Mesothelial cell of epicardium (in vitro differentiated cells): ENCODE data around the gene SLC7A5. TPM values are rescaled to one million over a fixed set of nuclear protein-coding genes. Genes with fewer than 3 reads are reported as not detected.
"Not testable (repeated sequence)": the region's sequence is repeated elsewhere in the genome, so short reads cannot be mapped to it uniquely, and the experiment has no call there.

Experiments used
- DNase-seq, 2 experiments: peaks; one replicate each; pipeline ENCODE4 v3.0.0; 2021; ENCODE audit warnings: low spot score in 2 of 2; ENCODE audit not compliant: unreplicated experiment in 2 of 2
- H3K27ac Mint-ChIP-seq: 2 replicates; pipeline ENCODE4 v1.8.0; 2021; ENCODE audit warnings: mixed read lengths
- H3K27me3 Mint-ChIP-seq: 2 replicates; pipeline ENCODE4 v1.8.0; 2021; ENCODE audit warnings: low read depth, mixed read lengths
- H3K36me3 Mint-ChIP-seq: 2 replicates; pipeline ENCODE4 v1.8.0; 2021; ENCODE audit warnings: mixed read lengths
- H3K4me1 Mint-ChIP-seq: 2 replicates; pipeline ENCODE4 v1.8.0; 2021; ENCODE audit warnings: mixed read lengths
- H3K4me3 Mint-ChIP-seq: 2 replicates; pipeline ENCODE4 v1.8.0; 2021; ENCODE audit warnings: mild to moderate bottlenecking, moderate library complexity, mixed read lengths
- H3K9me3 Mint-ChIP-seq: 2 replicates; pipeline ENCODE4 v1.8.0; 2021; ENCODE audit warnings: mixed read lengths
- total RNA-seq: library from RNA; stranded (reverse); gene quantifications from 3 replicates; pipeline ENCODE4 v1.2.1, GENCODE V29; 2021
- TF ChIP-seq, protein P1 (sequence below): fragments of 200-600 bp; sonication (generic); IDR thresholded peaks from one replicate; pipeline ENCODE4 v1.5.0; 2021; ENCODE audit warnings: antibody characterized with exemption; ENCODE audit not compliant: unreplicated experiment

SLC7A5 gene
- total RNA-seq, 1 donor from 2014 or later: 70.0 TPM

- H3K27me3 Mint-ChIP-seq, H3K4me3 Mint-ChIP-seq, H3K4me1 Mint-ChIP-seq, H3K9me3 Mint-ChIP-seq, H3K36me3 Mint-ChIP-seq, H3K27ac Mint-ChIP-seq: not testable (repeated sequence)
- TF ChIP-seq, protein P1, sequence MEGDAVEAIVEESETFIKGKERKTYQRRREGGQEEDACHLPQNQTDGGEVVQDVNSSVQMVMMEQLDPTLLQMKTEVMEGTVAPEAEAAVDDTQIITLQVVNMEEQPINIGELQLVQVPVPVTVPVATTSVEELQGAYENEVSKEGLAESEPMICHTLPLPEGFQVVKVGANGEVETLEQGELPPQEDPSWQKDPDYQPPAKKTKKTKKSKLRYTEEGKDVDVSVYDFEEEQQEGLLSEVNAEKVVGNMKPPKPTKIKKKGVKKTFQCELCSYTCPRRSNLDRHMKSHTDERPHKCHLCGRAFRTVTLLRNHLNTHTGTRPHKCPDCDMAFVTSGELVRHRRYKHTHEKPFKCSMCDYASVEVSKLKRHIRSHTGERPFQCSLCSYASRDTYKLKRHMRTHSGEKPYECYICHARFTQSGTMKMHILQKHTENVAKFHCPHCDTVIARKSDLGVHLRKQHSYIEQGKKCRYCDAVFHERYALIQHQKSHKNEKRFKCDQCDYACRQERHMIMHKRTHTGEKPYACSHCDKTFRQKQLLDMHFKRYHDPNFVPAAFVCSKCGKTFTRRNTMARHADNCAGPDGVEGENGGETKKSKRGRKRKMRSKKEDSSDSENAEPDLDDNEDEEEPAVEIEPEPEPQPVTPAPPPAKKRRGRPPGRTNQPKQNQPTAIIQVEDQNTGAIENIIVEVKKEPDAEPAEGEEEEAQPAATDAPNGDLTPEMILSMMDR: peak; percentile 96
- DNase-seq: peak; percentile 54 to 93
Measured at GRCh38 chr16:87909203-87909935, 40.1 kb upstream of the SLC7A5 start.

- H3K4me3 Mint-ChIP-seq, H3K27me3 Mint-ChIP-seq, H3K27ac Mint-ChIP-seq, H3K9me3 Mint-ChIP-seq, H3K4me1 Mint-ChIP-seq, H3K36me3 Mint-ChIP-seq, DNase-seq: not testable (repeated sequence)
Measured at GRCh38 chr16:87908101-87908500, 38.8 kb upstream of the SLC7A5 start.

- H3K27me3 Mint-ChIP-seq, H3K4me3 Mint-ChIP-seq, H3K9me3 Mint-ChIP-seq, H3K36me3 Mint-ChIP-seq, H3K4me1 Mint-ChIP-seq, H3K27ac Mint-ChIP-seq, DNase-seq: not testable (repeated sequence)
Measured at GRCh38 chr16:87905521-87905920, 36.2 kb upstream of the SLC7A5 start.

- not testable (repeated sequence) for H3K27me3 Mint-ChIP-seq, H3K4me1 Mint-ChIP-seq, H3K27ac Mint-ChIP-seq, H3K9me3 Mint-ChIP-seq, H3K4me3 Mint-ChIP-seq, H3K36me3 Mint-ChIP-seq, DNase-seq
Measured at GRCh38 chr16:87904963-87905362, 35.7 kb upstream of the SLC7A5 start.

- H3K4me1 Mint-ChIP-seq: not testable (repeated sequence)
Measured at GRCh38 chr16:87900489-87900888, 31.2 kb upstream of the SLC7A5 start.

DNA sequence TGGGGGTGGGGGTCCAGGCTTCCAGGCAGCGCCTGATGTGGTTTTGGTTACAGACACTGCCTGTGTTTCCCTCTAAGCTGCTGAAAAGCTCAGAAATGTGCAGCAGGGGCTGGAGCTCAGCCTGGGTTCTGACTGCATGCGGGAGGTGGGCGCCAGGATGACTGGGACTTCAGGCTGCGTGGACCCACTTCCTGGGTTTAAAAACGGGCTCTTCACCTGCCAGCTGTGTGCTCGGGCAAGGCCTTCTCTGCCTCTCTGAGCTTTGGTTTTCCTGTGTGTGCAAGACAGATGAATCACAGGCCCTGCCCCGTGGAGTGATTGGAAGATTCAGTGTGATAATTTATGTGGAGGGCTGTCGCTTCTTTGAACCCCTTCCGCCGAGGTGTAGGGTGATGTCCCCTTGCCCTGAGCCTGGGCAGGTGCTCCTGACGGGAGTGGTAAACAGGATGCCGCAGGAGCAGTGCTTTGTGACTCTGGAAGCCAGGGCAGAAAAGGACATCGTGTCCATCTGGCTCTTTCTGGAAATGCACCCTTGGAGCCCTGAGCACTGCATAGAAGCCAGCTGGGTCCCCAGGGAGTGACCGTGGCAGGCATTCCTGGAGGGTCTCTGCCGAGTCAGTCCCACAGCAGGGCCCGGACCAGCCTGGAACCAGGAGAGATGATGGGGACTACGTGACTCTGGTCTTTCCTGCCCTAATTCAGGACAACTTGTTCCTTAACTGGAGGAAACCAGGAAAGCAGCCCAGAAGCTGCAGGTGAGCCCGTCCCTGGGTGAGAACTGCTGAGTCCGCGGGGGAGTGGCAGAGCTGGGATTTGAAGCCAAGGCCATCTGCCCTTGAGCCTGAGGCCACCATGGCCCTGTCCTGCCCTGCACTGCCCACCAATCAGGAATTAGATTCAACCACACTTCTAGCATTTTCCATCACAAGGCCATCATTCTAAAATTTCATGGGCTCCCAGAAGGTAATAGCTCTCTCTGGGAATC, 28.5 kb upstream of the SLC7A5 start:
- Mint-ChIP-seq H3K27ac (no peak overlapping the region), H3K4me3 (no peak overlapping the region)

More at GRCh38 chr16:87900489-87900888, 31.2 kb upstream of the SLC7A5 start:
- H3K27me3 Mint-ChIP-seq, H3K4me3 Mint-ChIP-seq, DNase-seq, H3K36me3 Mint-ChIP-seq, H3K27ac Mint-ChIP-seq, H3K9me3 Mint-ChIP-seq: not testable (repeated sequence)

DNA sequence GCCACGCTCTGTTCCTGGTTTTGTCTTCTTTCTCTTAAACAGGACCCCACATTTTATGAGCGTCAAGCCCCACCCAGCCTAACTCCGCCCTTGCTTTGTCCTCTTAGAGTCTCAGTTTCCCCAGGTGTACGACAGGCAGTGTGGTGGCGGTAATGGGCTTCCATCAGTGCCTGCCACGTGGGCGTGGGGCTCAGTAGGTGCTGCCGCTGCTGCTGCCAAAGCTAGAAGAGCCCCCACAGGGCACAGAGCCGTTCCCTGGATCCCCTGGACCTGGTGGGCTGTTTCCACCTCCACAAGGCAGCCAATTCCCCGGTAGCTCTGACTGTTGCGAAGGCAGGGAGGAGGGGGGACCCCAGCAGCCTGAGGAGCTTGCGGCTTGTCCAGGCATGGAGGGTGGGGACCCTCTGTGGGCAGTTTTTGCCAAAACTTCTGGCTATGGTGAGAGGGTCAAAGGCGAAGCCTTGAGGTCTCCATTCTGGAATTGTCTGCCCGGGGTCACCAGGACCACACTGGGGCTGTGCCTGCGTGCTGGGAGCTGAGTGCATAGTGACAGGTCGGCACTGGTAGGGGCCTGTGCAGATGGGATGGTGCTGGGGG, 27.7 kb upstream of the SLC7A5 start:
- not testable (repeated sequence) for H3K36me3 Mint-ChIP-seq, H3K4me3 Mint-ChIP-seq, H3K4me1 Mint-ChIP-seq, H3K9me3 Mint-ChIP-seq, H3K27ac Mint-ChIP-seq, DNase-seq, H3K27me3 Mint-ChIP-seq

More for the DNA sequence above, 28.5 kb upstream of the SLC7A5 start:
- DNase-seq: no peak
- Mint-ChIP-seq H3K36me3 (no peaks in the 10 kb centered on the region), H3K9me3 (no peaks in the 10 kb centered on the region), H3K4me1 (no peaks in the 10 kb centered on the region), H3K27me3 (no peaks in the 10 kb centered on the region)
- TF ChIP-seq, protein P1: no peak

GRCh38 chr16:87896176-87896890, 27.0 kb upstream of the SLC7A5 start:
- H3K4me1 Mint-ChIP-seq, H3K27ac Mint-ChIP-seq, DNase-seq, H3K27me3 Mint-ChIP-seq, H3K4me3 Mint-ChIP-seq, H3K9me3 Mint-ChIP-seq, H3K36me3 Mint-ChIP-seq: not testable (repeated sequence)
